Hepatocyte (in vitro differentiated cells): ENCODE data around the gene MYLK2. TPM values are rescaled to one million over a fixed set of nuclear protein-coding genes. Genes with fewer than 3 reads are reported as not detected.

Experiments
- DNase-seq: peaks from one replicate; pipeline ENCODE4 v3.0.0-alpha.2; 2016; ENCODE audit warnings: low spot score
- H2AFZ ChIP-seq: fragments of 200-600 bp; sonication (generic); 2 replicates; pipeline ENCODE4 v1.6.0; 2016; ENCODE audit warnings: antibody characterized with exemption, mild to moderate bottlenecking
- H3K27ac ChIP-seq: fragments of 200-600 bp; sonication (generic); 2 replicates; pipeline ENCODE4 v1.5.1; 2016; ENCODE audit warnings: mild to moderate bottlenecking
- H3K27me3 ChIP-seq: fragments of 200-600 bp; sonication (generic); 2 replicates; pipeline ENCODE4 v1.6.1; 2016
- H3K36me3 ChIP-seq: fragments of 200-600 bp; sonication (generic); replicated peaks from 2 replicates; pipeline ENCODE4 v1.5.1; 2016; ENCODE audit warnings: low read depth; ENCODE audit not compliant: insufficient read depth
- H3K4me1 ChIP-seq: fragments of 200-600 bp; sonication (generic); 2 replicates; pipeline ENCODE4 v1.5.1; 2016; ENCODE audit warnings: mild to moderate bottlenecking, moderate library complexity; ENCODE audit not compliant: insufficient read depth
- H3K4me2 ChIP-seq: fragments of 200-600 bp; sonication (generic); 2 replicates; pipeline ENCODE4 v1.6.0; 2016
- H3K4me3 ChIP-seq: fragments of 200-600 bp; sonication (generic); 2 replicates; pipeline ENCODE4 v1.5.1; 2016; ENCODE audit warnings: mild to moderate bottlenecking
- H3K79me2 ChIP-seq: fragments of 200-600 bp; sonication (generic); 2 replicates; pipeline ENCODE4 v1.6.0; 2017; ENCODE audit warnings: mild to moderate bottlenecking
- H3K9me2 ChIP-seq: fragments of 200-600 bp; sonication (generic); replicated peaks from 2 replicates; pipeline ENCODE4 v1.6.0; 2017; ENCODE audit warnings: mild to moderate bottlenecking; ENCODE audit not compliant: insufficient read depth
- H3K9me3 ChIP-seq: fragments of 200-600 bp; sonication (generic); 2 replicates; pipeline ENCODE4 v1.5.1; 2016; ENCODE audit warnings: low read depth, mild to moderate bottlenecking
- H4K20me1 ChIP-seq: fragments of 200-600 bp; sonication (generic); 2 replicates; pipeline ENCODE4 v1.6.0; 2016; ENCODE audit warnings: mild to moderate bottlenecking; ENCODE audit not compliant: insufficient read depth, poor library complexity, severe bottlenecking
- EZH2 ChIP-seq: fragments of 200-600 bp; sonication (generic); IDR thresholded peaks from 2 replicates; pipeline ENCODE4 v1.6.1; 2016; ENCODE audit warnings: antibody characterized with exemption, mild to moderate bottlenecking, borderline replicate concordance
- EZH2phosphoT487 ChIP-seq: fragments of 200-600 bp; sonication (generic); IDR thresholded peaks from one replicate; pipeline ENCODE4 v1.6.1; 2018; ENCODE audit warnings: antibody characterized with exemption, mild to moderate bottlenecking, low read depth, moderate library complexity; ENCODE audit not compliant: unreplicated experiment, severe bottlenecking
- WGBS: methylation state at CpG from one replicate; pipeline ENCODE4 v1.1.6; 2016; ENCODE audit warnings: low lambda C conversion rate; ENCODE audit errors: missing lambda C conversion rate; 5-methylcytosine and 5-hydroxymethylcytosine counted together
- polyA plus RNA-seq: library from polyadenylated mRNA; unstranded; fragments of >200 nt; fragmentation: Nextera tagmentation; extraction: Ambion mirVana; gene quantifications from 2 replicates; pipeline ENCODE4 v1.2.1, GENCODE V29; 2016
- total RNA-seq: library from RNA; depleted of rRNA; stranded (reverse); fragments of >200 nt; gene quantifications from 2 replicates; pipeline ENCODE4 v1.2.3, GENCODE V29; 2014
- TF ChIP-seq, protein P1 (sequence below): fragments of 200-600 bp; sonication (generic); IDR thresholded peaks from 2 replicates; pipeline ENCODE4 v1.5.1; 2016; ENCODE audit warnings: antibody characterized with exemption, mild to moderate bottlenecking; ENCODE audit not compliant: poor library complexity

The MYLK2 gene
- total and polyA plus RNA-seq, 2 experiments from 2014 or later, result 0.33 TPM; not detected in 1

DNA sequence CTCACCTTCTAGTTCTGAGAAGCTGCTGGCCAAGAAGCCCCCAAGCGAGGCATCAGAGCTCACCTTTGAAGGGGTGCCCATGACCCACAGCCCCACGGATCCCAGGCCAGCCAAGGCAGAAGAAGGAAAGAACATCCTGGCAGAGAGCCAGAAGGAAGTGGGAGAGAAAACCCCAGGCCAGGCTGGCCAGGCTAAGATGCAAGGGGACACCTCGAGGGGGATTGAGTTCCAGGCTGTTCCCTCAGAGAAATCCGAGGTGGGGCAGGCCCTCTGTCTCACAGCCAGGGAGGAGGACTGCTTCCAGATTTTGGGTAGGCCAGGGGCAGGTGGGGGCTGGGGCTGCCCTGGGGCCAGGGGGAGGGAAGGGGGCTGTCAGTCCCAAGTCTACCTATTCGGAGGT, 2.3 kb downstream of the MYLK2 start:
- TF ChIP-seq EZH2 (no peak), EZH2phosphoT487 (no peak)
- TF ChIP-seq, protein P1, sequence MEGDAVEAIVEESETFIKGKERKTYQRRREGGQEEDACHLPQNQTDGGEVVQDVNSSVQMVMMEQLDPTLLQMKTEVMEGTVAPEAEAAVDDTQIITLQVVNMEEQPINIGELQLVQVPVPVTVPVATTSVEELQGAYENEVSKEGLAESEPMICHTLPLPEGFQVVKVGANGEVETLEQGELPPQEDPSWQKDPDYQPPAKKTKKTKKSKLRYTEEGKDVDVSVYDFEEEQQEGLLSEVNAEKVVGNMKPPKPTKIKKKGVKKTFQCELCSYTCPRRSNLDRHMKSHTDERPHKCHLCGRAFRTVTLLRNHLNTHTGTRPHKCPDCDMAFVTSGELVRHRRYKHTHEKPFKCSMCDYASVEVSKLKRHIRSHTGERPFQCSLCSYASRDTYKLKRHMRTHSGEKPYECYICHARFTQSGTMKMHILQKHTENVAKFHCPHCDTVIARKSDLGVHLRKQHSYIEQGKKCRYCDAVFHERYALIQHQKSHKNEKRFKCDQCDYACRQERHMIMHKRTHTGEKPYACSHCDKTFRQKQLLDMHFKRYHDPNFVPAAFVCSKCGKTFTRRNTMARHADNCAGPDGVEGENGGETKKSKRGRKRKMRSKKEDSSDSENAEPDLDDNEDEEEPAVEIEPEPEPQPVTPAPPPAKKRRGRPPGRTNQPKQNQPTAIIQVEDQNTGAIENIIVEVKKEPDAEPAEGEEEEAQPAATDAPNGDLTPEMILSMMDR, result no peak
- 72% methylated on average over 5 of the region's 5 CpGs for WGBS
- Histone ChIP-seq H3K4me3 (no peak overlapping the region), H3K4me1 (no peaks in the 10 kb centered on the region), H3K9me2 (no peaks in the 10 kb centered on the region), H3K27ac (no peak overlapping the region), H3K4me2 (no peak overlapping the region), H2AFZ (no peak overlapping the region), H3K9me3 (no peaks in the 10 kb centered on the region), H3K27me3 (no peaks in the 10 kb centered on the region), H3K79me2 (no peaks in the 10 kb centered on the region), H3K36me3 (no peaks in the 10 kb centered on the region), H4K20me1 (no peaks in the 10 kb centered on the region)
- DNase-seq, result no peak

DNA sequence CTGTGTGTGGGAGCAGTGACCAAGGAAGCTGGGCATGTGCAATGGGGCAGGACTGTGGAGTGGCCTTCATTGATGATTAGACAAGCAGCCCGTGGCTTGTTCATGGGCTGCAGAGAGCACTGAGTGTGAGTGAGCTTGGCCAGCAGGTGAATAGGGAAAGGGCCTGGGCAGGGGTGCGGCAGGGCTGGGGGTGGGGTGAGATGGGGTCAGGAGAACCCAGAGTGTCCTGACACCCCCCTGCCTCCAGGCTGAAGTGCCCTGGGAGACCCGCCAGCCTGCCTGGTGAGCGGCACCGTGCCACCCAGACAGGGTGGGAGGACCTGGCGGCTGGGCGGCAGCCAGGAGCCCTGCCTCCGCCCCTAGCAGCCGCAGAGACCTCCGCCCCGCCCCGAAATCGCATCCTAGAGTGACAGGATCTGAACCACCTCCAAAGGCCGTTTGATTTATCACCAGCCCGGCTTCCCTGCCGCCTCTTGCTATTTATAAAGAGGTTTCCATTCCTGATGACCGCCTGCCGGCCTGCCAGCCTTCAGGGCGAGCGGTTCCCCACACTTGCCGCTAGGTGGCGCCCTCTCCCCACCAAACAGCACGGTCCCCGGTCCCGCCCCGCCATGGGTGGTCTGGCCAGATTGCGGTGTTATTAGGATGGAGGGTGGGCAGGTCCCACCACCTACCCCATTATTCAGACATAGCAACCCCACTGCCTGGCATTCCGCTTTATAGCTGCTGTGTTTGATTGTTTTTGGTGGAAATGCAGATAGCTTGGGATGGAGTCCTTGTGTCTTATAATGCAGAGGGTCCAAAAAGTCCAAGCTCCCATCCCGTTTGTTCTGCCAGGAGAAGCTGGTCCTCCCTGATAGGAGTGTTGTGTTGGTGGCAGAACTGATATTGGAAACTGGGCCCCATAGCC, 3.5 kb downstream of the MYLK2 start:
- no peak overlapping the region for H3K27ac ChIP-seq
- 16% methylated on average over 29 of the region's 29 CpGs for WGBS
- H2AFZ ChIP-seq, result no peak overlapping the region
- TF ChIP-seq, protein P1, result peak; percentile 99
- no peak for TF ChIP-seq EZH2phosphoT487
- H3K4me3 ChIP-seq, result no peak overlapping the region
- no peaks in the 10 kb centered on the region for H3K9me2 ChIP-seq
- H3K4me2 ChIP-seq, result peak overlapping the region; percentile 64
- no peaks in the 10 kb centered on the region for H3K9me3 ChIP-seq
- no peaks in the 10 kb centered on the region for H3K79me2 ChIP-seq
- H3K27me3 ChIP-seq, result no peaks in the 10 kb centered on the region
- H3K36me3 ChIP-seq, result no peaks in the 10 kb centered on the region
- no peaks in the 10 kb centered on the region for H3K4me1 ChIP-seq
- no peaks in the 10 kb centered on the region for H4K20me1 ChIP-seq
- DNase-seq, result peak; percentile 87

DNA sequence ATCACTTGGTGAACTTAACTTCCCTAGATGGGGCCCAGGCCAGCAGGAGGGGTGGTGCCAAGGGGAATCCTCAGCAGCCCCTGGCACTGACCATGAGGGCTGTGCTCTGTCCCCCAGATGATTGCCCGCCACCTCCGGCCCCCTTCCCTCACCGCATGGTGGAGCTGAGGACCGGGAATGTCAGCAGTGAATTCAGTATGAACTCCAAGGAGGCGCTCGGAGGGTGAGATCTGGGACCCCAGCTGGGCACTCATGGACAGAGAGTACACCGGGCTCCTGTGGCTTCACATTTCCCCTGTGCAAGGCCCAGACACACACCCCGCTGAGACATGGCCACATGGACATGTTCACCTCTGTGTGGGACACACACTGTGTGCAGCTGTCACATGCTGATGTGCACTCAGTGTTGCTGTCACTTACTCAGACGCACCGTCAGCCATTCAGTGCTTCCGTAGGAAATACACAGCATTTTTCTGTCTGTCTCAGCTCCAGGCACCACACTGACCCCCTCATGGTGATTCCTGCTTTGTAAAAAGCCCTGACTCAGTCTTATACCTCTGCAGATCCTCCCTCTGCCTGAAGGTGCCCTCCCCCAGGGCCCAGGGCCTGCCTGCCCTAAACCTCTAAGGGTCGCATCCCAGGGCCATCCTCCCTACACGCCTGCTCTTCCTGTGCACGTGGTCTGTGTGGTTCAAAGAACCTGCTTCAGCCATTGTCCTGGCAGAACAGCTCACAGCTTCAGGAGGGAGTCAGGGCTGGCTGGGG, 4.4 kb downstream of the MYLK2 start:
- Histone ChIP-seq H3K9me2 (no peaks in the 10 kb centered on the region), H3K4me2 (no peak overlapping the region), H3K36me3 (no peaks in the 10 kb centered on the region), H3K4me3 (no peak overlapping the region), H4K20me1 (no peaks in the 10 kb centered on the region), H2AFZ (no peak overlapping the region), H3K9me3 (no peaks in the 10 kb centered on the region), H3K4me1 (no peaks in the 10 kb centered on the region), H3K79me2 (no peaks in the 10 kb centered on the region), H3K27me3 (no peaks in the 10 kb centered on the region), H3K27ac (no peak overlapping the region)
- TF ChIP-seq, protein P1, result no peak
- TF ChIP-seq EZH2 (no peak), EZH2phosphoT487 (no peak)
- no peak for DNase-seq
- 77% methylated on average over 14 of the region's 14 CpGs for WGBS
